Measurements from ENCODE around the gene EFHC1. TPM values are rescaled to one million over a fixed set of nuclear protein-coding genes. Genes with fewer than 3 reads are reported as not detected.

The EFHC1 gene
- total RNA-seq, 4 donors from 2014 or later = 10.2 to 33.0 (median 20.8) TPM

GRCh38 chr6:52500238-52501129 lies 80.3 kb downstream of the EFHC1 start:
- ATAC-seq (ENCODE audit: low FRiP score) (no peak), DNase-seq (ENCODE audit: low spot score) (no peak)
- TF ChIP-seq CTCF (IDR thresholded peaks at IDR 0.05) = no peak

GRCh38 chr6:52502306-52503029 lies 82.3 kb downstream of the EFHC1 start:
- ATAC-seq (ENCODE audit: low FRiP score) (no peak), DNase-seq (ENCODE audit: low spot score) (no peak)
- TF ChIP-seq CTCF (IDR thresholded peaks at IDR 0.05) = no peak

DNA sequence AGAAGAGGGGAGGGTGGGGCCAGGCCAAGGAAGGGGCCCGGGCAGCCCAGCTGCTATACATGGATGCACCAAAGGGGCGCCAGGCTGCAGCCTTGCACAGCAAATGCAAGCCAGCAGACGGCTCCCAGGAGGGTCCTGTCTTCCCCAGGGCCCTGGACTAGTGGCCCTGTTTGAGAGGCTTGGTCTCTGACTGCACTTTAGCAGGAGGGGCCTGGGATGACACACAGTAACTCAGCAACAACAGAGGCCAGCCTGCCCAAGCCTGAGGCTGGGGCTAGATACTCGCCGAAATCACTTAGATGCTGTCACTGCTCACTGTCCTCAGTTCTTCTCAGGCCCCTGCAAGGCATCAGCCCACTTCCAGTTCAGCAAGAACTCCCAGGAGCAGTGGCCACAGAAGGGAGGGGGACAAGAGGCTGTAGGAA lies 83.2 kb downstream of the EFHC1 start:
- no peak for DNase-seq (ENCODE audit: low spot score)
- TF ChIP-seq CTCF (IDR thresholded peaks at IDR 0.05) = no peak
- no peak for ATAC-seq (ENCODE audit: low FRiP score)

DNA sequence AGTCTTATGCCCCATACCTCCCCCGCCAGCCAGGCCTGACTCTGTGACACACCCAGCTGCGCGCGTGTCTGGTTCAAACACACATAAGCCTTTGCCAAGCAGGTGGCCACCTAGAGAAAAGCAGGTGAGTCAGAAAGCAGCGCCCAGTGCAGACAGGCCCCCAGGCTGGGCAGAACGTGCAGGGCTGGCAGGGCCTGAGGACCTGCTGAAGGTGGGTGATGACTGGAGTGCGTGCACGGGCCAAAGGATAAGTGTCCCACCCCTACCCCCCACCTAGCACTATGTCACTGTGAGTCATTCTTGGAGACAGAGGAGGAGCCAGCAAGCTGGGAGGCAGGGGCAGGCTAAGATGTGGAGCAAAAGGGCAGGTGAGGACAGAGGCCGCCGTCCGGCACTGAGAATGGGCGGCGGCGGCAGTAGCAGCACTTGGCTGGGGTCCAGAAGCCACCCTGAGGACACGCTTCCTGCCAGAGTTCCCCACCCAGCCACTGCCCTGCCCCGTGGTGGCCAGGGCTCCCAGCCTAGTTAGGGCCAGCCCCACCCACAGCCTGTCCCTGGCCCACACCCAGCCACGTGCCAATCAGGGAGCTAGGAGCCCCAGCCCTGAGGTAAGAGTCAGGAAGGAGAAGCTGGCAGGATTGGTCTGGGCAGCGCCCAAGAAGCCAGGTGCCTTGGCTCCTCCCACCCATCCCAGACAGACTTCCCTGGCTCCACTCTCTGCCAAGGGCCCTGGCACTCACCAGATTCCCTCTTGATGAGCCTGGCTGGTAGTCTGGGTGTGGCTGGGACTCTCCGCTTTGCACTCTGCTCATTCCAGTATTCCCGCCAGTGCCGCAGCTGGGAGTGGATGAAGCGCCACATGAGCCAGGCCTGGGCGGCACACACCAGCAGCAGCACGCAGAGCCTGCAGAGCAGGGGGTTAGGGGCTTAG lies 84.0 kb downstream of the EFHC1 start:
- DNase-seq (ENCODE audit: low spot score) (peak; percentile 58), ATAC-seq (ENCODE audit: low FRiP score) (peak; percentile 87)
- TF ChIP-seq CTCF (IDR thresholded peaks at IDR 0.05) = no peak

DNA sequence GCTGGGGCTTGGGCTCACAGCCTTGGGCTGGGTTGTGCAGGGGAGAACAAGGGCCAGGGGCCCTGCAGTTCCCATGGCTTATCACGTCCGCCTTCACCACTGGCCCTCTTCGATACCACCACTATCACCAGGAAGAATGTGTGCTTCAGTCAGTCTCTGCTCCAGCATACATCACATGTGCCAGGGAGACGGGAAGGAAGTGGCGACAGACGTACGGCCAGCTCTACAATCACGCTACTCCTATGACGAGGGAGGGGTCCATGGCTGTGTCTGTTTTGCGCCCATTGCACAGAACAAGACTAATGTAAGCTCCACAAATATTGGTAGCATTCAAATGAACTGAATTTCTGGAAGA lies 84.6 kb downstream of the EFHC1 start:
- ATAC-seq (ENCODE audit: low FRiP score) = no peak

More for the DNA sequence above, 84.6 kb downstream of the EFHC1 start:
- no peak for TF ChIP-seq CTCF (IDR thresholded peaks at IDR 0.05)
- no peak for DNase-seq (ENCODE audit: low spot score)

Data from omental fat pad (tissue), 4 donors.